ENCODE results near the gene ADARB2. TPM values are rescaled to one million over a fixed set of nuclear protein-coding genes. Genes with fewer than 3 reads are reported as not detected.

ADARB2 gene
- total and polyA plus RNA-seq, 2 experiments from 2014 or later, result 2.0 to 5.0 TPM

DNA sequence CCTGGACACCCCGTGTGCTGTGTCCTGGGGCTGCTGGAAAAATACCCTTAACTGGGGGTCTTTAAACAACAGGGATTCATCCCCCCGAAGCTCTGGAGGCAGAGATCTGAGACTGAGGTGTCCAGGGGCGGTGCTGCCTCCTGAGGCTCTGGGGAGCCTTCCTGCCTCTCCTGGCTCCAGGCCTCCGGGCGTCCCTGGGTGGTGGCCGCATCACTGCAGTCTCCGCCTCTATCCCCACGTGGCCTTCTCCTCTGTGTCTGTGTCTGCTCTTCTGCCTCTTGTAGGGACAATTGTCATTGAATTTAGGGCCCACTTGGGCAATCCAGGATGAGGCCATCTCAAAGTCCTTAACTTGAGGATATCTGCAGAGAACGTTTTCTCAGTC is 464.6 kb downstream of the ADARB2 start:
- DNase-seq (ENCODE audit: low spot score) (no peak), ATAC-seq (no peak)
- Mint-ChIP-seq H3K27ac (no peak overlapping the region), H3K9me3 (no peaks in the 10 kb centered on the region), H3K4me1 (peaks cover 10% of the 10 kb centered on the region), H3K36me3 (ENCODE audit: low read depth) (no peaks in the 10 kb centered on the region), H3K27me3 (ENCODE audit: insufficient read depth, low read depth, poor library complexity) (peaks cover 3% of the 10 kb centered on the region), H3K4me3 (no peak overlapping the region)
- Histone ChIP-seq H3K36me3 (ENCODE audit: insufficient read depth) (no peaks in the 10 kb centered on the region), H3F3A (replicated peaks; ENCODE audit: low read depth) (no peaks in the 10 kb centered on the region), H2AFZ (no peak overlapping the region), H3K27ac (ENCODE audit: low read depth) (no peak overlapping the region), H3K79me2 (replicated peaks; ENCODE audit: insufficient read depth) (no peaks in the 10 kb centered on the region), H3K27me3 (ENCODE audit: insufficient read depth) (no peaks in the 10 kb centered on the region), H3K4me2 (no peak overlapping the region), H3K4me3 (no peak overlapping the region), H3K4me1 (ENCODE audit: insufficient read depth) (no peaks in the 10 kb centered on the region; the same call in 1 of the 2 replicates), H4K20me1 (replicated peaks; ENCODE audit: insufficient read depth) (no peaks in the 10 kb centered on the region), H3K9me2 (ENCODE audit: insufficient read depth) (no peaks in the 10 kb centered on the region)
- TF ChIP-seq NANOG (IDR thresholded peaks at IDR 0.05; ENCODE audit: borderline replicate concordance), result no peak

DNA sequence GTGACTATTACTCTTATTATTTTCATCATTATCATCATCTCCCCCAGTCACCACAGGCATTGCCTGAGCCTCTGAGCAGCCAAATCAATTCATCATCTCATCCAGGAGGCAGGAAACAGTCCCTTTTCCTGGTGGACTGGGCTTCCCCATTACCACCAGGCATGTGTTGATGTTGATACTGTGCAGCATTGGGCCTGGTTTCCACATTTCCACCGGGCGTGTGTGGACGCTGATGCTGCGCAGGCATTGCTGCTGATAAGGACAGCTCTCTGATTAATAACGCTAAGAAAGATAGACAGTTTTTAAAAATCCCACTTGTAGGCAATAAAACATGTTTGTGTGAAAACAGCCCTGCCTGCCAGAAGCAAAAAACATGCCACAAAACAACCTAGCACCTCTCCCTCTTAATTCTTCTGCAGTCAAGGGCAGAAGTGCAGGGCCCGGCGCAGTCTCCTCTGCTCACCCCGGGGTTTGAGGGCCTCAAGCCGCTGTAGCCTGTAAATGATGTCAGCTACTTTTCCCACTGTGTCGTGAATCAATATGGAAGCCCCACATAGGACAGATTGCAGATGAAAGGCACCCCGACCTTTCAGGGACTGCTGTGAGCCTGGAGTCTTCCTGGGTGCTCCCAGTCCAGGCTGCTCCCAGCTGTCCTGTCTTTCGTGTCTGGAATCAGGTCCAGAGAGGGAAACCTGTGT is 465.1 kb downstream of the ADARB2 start:
- Histone ChIP-seq H4K20me1 (replicated peaks; ENCODE audit: insufficient read depth) (no peaks in the 10 kb centered on the region), H3K36me3 (ENCODE audit: insufficient read depth) (no peaks in the 10 kb centered on the region), H3K79me2 (replicated peaks; ENCODE audit: insufficient read depth) (no peaks in the 10 kb centered on the region), H3K4me2 (no peak overlapping the region), H3K27ac (ENCODE audit: low read depth) (no peak overlapping the region), H2AFZ (no peak overlapping the region), H3K4me1 (ENCODE audit: insufficient read depth) (no peaks in the 10 kb centered on the region; the same call in 1 of the 2 replicates), H3F3A (replicated peaks; ENCODE audit: low read depth) (no peaks in the 10 kb centered on the region), H3K9me2 (ENCODE audit: insufficient read depth) (no peaks in the 10 kb centered on the region), H3K27me3 (ENCODE audit: insufficient read depth) (no peaks in the 10 kb centered on the region), H3K4me3 (no peak overlapping the region)
- Mint-ChIP-seq H3K4me3 (no peak overlapping the region), H3K27me3 (ENCODE audit: insufficient read depth, low read depth, poor library complexity) (peaks cover 4% of the 10 kb centered on the region), H3K27ac (no peak overlapping the region), H3K4me1 (peaks cover 10% of the 10 kb centered on the region), H3K9me3 (no peaks in the 10 kb centered on the region), H3K36me3 (ENCODE audit: low read depth) (no peaks in the 10 kb centered on the region)
- no peak for TF ChIP-seq POLR2AphosphoS5 (IDR thresholded peaks at IDR 0.05; ENCODE audit: low read depth)
- ATAC-seq (no peak), DNase-seq (ENCODE audit: low spot score) (no peak)

DNA sequence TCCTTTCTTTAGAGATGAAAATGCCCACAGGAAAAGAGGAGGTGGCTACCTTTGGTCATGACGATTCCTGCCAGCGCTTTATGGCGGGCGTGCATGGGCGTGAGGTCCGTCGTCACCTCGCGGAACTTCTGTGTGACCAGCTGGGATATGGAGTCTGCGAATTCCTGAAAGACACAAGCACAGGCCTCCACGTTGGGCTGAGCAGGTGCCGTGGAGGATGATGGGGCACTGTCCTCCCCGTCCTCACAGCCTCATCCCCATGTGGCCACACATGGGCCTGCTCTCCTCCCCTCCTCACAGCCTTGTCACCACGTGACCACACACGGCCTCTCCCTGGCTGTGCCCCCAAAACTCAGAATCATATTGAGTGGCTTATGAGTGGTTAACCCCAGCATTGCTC is 466.4 kb downstream of the ADARB2 start:
- no peaks in the 10 kb centered on the region for H3K36me3 Mint-ChIP-seq (ENCODE audit: low read depth)
- Histone ChIP-seq H3K27ac (ENCODE audit: low read depth) (no peak overlapping the region), H4K20me1 (replicated peaks; ENCODE audit: insufficient read depth) (no peaks in the 10 kb centered on the region), H3K9me2 (ENCODE audit: insufficient read depth) (no peaks in the 10 kb centered on the region), H3K79me2 (replicated peaks; ENCODE audit: insufficient read depth) (no peaks in the 10 kb centered on the region), H3F3A (replicated peaks; ENCODE audit: low read depth) (no peaks in the 10 kb centered on the region), H3K4me3 (no peak overlapping the region), H2AFZ (no peak overlapping the region), H3K4me1 (ENCODE audit: insufficient read depth) (no peaks in the 10 kb centered on the region; the same call in 1 of the 2 replicates), H3K4me2 (no peak overlapping the region), H3K27me3 (ENCODE audit: insufficient read depth) (no peaks in the 10 kb centered on the region), H3K36me3 (ENCODE audit: insufficient read depth) (no peaks in the 10 kb centered on the region)
- H3K27me3 Mint-ChIP-seq (ENCODE audit: insufficient read depth, low read depth, poor library complexity), result peaks cover 8% of the 10 kb centered on the region
- H3K9me3 Mint-ChIP-seq, result no peaks in the 10 kb centered on the region
- ATAC-seq, result no peak
- TF ChIP-seq CREB1 (CRISPR knock-in tag; IDR thresholded peaks at IDR 0.05; ENCODE audit: low read depth) (no peak), POLR2AphosphoS5 (IDR thresholded peaks at IDR 0.05; ENCODE audit: low read depth) (no peak)
- H3K4me1 Mint-ChIP-seq, result peaks cover 10% of the 10 kb centered on the region
- H3K27ac Mint-ChIP-seq, result no peak overlapping the region
- no peak overlapping the region for H3K4me3 Mint-ChIP-seq
- no peak for DNase-seq (ENCODE audit: low spot score)

DNA sequence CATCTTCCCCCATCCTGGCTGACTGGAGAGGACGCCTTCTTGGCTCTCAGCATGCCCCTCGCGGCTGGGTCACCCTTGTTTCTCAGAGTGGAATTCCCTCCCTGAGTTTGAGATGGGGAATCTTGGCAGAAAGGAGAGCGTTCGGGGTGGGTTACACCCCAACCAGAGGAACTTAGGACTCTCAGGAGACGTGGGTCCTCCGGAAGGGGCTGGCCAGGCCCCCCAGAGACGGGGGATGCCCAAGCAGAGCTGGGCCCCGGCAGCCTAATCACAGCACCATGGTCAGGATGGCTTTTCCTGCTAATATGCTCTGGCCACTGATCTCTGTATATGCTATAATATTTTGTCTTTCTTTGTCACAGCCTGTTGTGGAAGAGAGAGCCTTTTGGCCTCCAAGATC is 466.8 kb downstream of the ADARB2 start:
- no peaks in the 10 kb centered on the region for H3K9me3 Mint-ChIP-seq
- ATAC-seq (no peak), DNase-seq (ENCODE audit: low spot score) (no peak)
- no peaks in the 10 kb centered on the region for H3K79me2 ChIP-seq (replicated peaks; ENCODE audit: insufficient read depth)
- no peaks in the 10 kb centered on the region for H3K36me3 ChIP-seq (ENCODE audit: insufficient read depth)
- no peak overlapping the region for H3K4me3 ChIP-seq
- H3K27me3 ChIP-seq (ENCODE audit: insufficient read depth), result no peaks in the 10 kb centered on the region
- no peaks in the 10 kb centered on the region for H4K20me1 ChIP-seq (replicated peaks; ENCODE audit: insufficient read depth)
- H3K27ac Mint-ChIP-seq, result no peak overlapping the region
- H3K4me3 Mint-ChIP-seq, result no peak overlapping the region
- H2AFZ ChIP-seq, result no peak overlapping the region
- H3F3A ChIP-seq (replicated peaks; ENCODE audit: low read depth), result no peaks in the 10 kb centered on the region
- H3K4me2 ChIP-seq, result no peak overlapping the region
- no peaks in the 10 kb centered on the region; the same call in 1 of the 2 replicates for H3K4me1 ChIP-seq (ENCODE audit: insufficient read depth)
- H3K27me3 Mint-ChIP-seq (ENCODE audit: insufficient read depth, low read depth, poor library complexity), result peaks cover 8% of the 10 kb centered on the region
- peaks cover 10% of the 10 kb centered on the region for H3K4me1 Mint-ChIP-seq
- H3K36me3 Mint-ChIP-seq (ENCODE audit: low read depth), result no peaks in the 10 kb centered on the region
- no peaks in the 10 kb centered on the region for H3K9me2 ChIP-seq (ENCODE audit: insufficient read depth)
- H3K27ac ChIP-seq (ENCODE audit: low read depth), result no peak overlapping the region
- TF ChIP-seq POLR2AphosphoS5 (IDR thresholded peaks at IDR 0.05; ENCODE audit: low read depth), result no peak
- TF ChIP-seq, protein P1, sequence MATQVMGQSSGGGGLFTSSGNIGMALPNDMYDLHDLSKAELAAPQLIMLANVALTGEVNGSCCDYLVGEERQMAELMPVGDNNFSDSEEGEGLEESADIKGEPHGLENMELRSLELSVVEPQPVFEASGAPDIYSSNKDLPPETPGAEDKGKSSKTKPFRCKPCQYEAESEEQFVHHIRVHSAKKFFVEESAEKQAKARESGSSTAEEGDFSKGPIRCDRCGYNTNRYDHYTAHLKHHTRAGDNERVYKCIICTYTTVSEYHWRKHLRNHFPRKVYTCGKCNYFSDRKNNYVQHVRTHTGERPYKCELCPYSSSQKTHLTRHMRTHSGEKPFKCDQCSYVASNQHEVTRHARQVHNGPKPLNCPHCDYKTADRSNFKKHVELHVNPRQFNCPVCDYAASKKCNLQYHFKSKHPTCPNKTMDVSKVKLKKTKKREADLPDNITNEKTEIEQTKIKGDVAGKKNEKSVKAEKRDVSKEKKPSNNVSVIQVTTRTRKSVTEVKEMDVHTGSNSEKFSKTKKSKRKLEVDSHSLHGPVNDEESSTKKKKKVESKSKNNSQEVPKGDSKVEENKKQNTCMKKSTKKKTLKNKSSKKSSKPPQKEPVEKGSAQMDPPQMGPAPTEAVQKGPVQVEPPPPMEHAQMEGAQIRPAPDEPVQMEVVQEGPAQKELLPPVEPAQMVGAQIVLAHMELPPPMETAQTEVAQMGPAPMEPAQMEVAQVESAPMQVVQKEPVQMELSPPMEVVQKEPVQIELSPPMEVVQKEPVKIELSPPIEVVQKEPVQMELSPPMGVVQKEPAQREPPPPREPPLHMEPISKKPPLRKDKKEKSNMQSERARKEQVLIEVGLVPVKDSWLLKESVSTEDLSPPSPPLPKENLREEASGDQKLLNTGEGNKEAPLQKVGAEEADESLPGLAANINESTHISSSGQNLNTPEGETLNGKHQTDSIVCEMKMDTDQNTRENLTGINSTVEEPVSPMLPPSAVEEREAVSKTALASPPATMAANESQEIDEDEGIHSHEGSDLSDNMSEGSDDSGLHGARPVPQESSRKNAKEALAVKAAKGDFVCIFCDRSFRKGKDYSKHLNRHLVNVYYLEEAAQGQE (IDR thresholded peaks at IDR 0.05; ENCODE audit: unreplicated experiment), result no peak
